ENCODE measurements around the gene MEIS3.

MEIS3 gene

DNA sequence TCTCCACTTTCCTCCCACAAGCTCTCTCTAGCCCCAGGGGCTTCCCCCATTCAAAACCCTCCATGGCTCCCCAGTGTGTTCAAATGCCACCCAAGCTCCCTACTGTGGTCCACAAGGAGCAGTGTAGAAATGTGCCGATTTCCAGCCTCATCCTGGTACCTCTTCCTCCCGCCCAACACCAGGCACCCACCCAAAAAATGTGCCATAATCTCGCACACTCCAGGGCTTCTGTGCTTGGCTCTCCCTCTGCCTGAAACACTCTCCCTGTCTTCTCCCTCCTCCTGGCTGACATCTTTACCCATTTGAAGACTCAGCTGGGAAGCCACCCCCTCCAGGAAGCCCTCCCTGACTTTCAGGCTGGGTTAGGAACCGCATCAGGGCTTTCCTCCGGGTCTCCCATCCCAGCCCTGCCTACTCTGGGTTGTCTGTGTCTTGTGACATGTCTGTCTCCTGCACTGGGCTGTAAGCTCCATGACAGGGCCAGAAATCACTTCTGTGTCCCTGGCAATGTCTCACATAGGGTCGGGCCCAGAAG lies 16.6 kb upstream of the MEIS3 start:
- in situ Hi-C loops (cut with MboI; ENCODE audit: low sequenced_read_pairs): loop anchor here (10.0 kb wide), 1 partner anchor 269 kb away; no protein-coding TSS in a partner anchor

DNA sequence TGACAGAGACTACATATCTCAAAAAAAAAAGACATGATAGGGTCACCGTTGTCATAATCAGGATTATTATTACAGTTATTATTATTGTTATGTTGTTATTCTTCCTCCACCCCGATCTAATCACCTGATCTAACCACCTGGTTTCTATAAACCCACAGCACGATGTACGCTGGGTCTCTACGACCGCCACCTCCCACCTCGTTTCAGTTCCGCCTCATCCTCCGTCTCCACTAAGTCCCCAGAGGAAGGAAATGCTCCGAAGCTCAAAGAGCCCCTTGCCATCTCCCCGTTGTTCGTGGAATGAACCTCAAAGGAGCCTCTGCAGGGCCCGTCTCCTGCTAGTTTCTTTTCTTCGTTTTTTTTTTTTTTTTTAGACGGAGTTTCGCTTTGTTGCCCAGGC lies 15.9 kb upstream of the MEIS3 start:
- in situ Hi-C loops (cut with MboI; ENCODE audit: low sequenced_read_pairs): loop anchor here (10.0 kb wide), 1 partner anchor 270 kb away; no protein-coding TSS in a partner anchor

DNA sequence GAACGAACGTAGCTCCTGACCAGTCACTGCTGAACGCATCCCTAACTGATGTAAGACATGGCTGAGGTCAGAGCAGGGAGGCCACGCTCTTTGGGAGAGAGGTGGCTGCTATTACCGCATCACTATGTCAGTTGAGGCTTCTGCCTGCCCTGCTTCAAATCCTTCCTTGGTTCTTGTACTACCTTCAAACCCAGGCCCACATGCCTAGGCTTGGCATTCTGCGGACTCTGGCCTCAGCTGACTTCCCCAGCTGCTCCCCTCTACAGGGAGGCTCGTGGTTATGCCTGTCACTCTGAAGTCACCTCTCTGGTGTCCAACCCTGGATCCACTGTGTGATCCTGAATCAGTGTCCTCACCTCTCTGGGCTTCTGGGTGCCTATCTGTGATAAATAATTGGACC lies 14.8 kb upstream of the MEIS3 start:
- in situ Hi-C loops (cut with MboI; ENCODE audit: low sequenced_read_pairs): loop anchor here (10.0 kb wide), 1 partner anchor 271 kb away; no protein-coding TSS in a partner anchor

DNA sequence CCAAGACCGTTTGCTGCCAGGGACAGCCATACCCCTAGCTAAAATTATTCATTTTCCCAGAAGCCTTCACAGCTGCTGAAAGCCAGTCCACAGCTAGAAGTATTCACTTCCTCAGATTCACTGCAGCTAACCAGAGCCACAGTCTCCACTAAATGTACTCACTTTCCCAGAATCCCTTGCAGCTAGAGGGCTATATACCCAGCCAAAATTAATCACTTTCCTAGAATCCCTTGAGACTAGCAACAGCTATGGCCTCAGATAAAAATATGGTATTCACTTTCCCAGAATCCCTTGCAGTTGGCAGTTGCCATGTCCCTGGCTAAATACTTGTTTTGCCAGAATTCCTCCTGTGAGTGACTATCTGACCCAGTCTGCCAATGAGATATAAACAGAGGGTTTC lies 13.8 kb upstream of the MEIS3 start:
- in situ Hi-C loops (cut with MboI; ENCODE audit: low sequenced_read_pairs): loop anchor here (10.0 kb wide), 1 partner anchor 272 kb away; no protein-coding TSS in a partner anchor

DNA sequence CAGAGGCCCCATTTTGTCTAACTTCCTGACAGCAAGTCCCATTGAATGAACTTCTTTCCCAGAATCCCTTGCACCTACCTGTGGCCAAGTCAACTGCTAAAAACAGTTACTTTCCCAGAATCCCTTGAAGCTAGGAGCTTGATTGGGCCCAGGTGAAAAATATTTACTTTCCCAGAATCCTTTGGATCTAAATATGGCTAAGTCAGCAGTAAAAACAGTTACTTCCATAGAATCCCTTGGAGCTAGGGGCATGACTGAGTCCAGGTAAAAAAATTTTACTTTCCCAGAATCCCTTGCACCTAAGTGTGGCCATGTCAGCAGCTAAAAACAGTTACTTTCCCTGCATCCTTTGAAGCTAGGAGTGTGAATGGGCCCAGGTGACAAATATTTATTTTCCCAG lies 13.2 kb upstream of the MEIS3 start:
- in situ Hi-C loops (cut with MboI; ENCODE audit: low sequenced_read_pairs): loop anchor here (10.0 kb wide), 1 partner anchor 272 kb away; no protein-coding TSS in a partner anchor

DNA sequence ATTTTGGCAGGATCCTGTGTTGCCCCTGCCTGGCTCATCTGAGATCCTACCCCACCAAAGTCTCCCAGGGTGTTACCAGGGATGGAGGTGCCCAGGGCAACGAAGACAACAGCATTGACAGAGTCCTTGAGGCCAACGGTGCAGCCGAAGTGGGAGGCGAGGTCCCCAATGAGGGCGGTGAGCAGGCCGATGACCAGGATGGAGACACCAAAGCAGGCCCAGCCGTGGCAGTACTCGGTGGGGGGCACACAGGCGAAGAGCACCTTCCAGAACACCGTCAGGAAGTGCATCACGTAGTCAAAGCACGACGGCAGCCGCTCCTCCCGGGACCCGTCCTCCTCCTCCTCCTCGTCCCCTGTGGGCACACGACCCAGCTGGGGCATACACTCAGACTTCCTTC lies 12.8 kb upstream of the MEIS3 start:
- in situ Hi-C loops (cut with MboI; ENCODE audit: low sequenced_read_pairs): loop anchor here (10.0 kb wide), 1 partner anchor 273 kb away; no protein-coding TSS in a partner anchor

DNA sequence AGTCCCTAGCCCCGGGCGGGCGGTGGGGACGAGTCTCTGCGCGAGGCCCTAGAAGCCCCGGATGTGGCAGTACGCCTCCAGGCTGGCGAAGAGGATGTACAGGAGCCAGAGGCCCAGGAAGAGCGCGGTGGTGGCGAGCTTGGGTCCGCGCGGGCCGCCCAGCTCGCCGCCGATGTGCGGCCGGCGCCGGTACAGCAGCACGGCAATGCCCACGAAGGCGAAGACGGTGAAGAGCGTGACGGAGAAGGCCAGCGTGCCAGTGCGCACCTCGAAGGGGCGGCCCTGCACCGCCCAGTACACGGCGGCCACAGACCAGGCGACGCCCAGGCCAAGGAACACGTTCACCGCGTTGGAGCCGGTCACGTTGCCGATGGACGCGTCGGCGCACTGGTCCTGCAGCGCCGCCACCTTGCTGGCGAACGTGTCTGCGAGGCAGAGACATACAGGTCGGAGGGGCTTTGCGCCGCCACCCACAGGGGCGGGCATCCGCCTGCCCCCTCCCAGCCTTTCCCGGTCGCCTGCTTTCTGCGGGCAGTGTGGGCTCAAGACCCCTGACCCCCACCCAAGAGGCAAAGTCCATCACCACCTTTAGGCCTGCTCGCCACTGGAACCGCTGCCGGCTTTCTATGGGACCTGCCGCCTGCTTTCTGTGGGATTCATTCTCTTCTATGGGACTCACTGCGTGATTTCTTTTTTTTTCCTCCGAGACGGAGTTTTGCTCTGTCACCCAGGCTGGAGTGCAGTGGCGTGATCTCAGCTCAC lies 10.9 kb upstream of the MEIS3 start:
- in situ Hi-C loops (cut with MboI; ENCODE audit: low sequenced_read_pairs): loop anchor here (10.0 kb wide), 1 partner anchor 275 kb away; no protein-coding TSS in a partner anchor

DNA sequence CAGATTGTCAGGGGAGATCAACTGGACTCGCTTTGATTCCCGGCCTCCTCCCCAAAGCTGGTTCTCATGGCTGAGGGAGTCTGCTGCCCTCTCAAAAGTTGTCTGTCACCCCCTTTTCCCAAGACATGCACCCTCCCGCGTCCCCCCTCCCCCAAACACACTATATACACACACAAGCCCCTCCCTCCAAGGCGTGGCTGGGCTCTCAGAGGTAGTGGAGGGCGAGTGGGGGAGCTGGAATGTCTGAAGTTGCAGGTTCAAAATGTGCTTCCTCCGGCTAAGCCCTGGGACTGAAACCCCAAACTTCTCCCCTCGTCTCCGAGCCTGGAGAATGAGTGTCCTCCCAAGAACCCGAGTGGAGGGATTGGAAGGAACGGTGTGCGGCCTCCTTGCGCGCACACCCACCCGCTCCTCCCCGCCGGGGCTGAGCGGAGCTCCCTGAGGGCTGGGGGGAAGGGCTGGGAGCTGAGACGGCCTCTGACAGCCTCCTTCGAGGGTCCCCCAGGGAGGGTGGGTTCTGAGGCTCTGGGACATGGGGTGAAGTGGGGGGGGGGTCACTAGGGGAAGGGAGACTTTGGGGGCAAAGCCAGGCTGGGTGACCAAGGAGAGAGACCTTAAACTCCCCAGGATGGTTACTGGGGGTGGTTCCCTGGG lies 9.9 kb upstream of the MEIS3 start:
- in situ Hi-C loops (cut with MboI; ENCODE audit: low sequenced_read_pairs): no loop called here

DNA sequence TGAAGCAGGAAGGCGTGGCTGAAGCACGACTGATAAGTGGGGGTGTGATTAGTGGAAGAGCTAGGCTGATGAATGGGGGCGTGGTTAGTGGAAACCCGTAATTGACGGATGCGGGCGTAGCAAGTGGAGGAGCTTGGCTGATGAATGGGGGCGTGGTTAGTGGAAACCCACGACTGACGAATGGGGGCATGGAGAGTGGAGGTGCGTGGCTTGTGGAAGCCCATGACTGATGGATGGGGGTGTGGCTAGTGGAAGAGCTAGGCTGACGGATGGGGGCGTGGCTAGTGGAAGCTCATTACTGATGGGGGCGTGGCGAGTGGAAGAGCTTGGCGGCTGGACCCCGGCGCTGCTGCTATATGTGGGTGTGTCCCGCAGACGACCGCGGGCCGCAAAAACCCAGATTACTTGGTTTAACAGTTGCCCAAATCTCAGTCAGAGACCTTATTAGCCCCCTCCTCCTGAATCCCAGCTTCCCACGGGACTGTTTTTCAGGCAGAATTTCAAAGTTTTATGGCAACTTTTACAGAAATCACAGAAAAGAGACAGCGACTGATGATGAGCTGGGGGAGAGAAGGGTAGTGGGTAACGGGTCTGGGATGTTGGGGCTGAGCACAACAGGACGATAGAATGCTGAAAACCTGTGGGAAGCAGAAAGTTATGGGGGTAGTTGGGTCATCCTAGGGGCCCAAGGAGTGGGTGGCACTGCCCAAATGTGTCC lies 9.0 kb upstream of the MEIS3 start:
- in situ Hi-C loops (cut with MboI; ENCODE audit: low sequenced_read_pairs): no loop called here

DNA sequence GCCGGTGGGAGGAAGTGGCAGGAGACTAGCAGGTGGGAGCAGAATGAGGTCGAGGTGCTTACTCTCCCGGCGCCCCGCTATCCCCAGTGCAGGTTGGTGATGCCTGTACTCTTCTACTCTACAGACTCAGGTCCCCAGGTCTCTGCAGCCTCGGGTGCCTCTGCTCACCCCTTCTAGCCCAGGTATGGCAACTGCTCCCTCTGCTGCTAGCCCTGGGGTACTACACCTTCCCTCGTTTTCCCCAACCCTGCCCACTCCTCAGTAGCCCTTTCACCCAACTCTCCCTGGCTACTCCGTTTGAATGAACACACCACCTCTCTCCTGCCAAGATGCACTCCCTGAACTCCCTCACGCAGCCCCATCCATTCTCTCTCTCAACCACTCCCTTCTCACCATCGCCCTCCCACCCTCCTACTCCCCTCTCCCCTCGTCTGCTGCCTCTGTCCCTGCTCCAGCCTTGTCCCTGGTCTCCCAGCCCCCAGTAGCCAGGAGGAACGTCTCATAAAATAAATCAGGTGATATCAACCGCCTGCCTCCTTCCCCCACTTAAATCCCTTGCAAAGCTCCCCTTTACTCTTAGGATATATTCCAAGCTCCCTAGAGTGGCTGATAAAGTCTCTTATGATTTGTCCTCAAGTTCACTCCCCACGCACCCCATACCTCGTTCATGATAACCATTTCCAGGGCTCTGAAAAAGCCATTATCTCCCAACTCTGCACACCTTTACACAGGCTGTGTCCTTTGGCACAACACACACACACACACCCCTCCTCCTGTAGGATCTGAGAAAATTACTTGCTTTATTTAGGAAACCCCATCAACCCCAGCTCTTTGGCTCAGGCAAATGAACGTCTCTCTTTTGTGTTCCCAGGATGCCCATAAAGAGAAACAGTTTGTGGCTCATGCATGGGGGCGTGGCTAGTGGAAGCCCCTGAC lies 8.2 kb upstream of the MEIS3 start:
- in situ Hi-C loops (cut with MboI; ENCODE audit: low sequenced_read_pairs): no loop called here

DNA sequence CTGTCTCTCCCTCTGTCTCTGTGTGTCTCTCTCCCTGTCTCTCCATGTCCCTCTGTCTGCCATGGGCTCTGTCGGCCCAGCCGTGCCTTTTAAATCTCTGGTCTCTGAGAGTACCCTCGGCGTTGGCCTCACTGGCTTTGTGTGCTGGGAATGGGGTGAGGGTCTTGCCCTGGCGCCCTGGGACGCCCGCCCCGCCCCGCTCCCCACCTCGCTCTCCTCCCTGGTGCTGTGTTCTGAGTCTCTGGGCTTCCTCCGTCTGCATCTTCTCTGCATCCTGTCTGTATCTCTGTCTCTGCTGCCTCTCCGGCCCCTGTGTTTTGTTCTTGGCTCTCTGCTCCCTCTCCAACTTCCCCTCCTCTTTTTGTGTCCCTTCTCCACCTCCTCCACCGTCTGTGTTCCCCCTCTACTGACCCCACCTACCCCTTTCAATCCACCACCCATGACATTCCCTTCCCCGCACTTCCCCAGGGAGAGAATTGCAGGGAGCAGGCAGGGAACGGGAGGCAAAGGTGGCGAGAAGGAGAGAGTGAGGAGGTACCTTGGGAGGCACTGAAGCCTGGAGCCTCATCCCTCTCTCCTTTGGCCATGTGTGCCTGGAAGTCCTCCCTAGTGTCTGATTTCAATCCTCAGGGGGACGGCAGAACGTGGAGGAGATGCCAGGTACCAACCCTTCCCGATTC lies 4.0 kb upstream of the MEIS3 start:
- in situ Hi-C loops (cut with MboI; ENCODE audit: low sequenced_read_pairs): no loop called here

DNA sequence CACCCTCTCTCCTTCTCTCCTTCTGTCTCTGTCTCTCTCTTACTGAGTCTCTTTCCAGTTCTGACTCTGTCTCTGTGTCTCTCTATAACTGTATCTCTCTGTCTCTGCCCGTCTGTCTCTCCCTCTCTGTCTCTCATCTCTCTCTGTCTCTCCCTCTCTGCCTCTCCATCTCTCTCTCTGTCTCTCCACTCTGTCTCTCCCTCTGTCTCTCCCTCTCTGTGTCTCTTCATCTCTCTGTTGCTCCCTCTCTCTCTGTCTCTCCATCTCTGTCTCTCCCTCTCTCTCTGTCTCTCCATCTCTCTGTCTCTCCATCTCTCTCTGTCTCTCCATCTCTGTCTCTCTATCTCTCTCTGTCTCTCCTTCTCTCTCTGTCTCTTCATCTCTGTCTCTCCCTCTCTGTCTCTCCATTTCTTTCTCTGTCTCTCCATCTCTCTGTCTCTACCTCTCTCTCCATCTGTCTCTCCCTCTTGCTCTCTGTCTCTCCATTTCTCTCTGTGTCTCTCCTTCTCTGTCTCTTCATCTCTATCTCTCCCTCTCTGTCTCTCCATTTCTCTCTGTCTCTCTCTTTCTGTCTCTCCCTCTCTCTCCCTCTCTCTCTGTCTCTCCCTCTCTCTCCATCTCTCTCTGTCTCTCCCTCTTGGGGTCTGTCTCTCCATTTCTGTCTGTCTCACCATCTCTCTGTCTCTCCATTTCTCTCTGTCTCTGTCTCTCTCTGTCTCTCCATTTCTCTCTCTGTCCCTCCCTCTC lies 3.3 kb upstream of the MEIS3 start:
- in situ Hi-C loops (cut with MboI; ENCODE audit: low sequenced_read_pairs): no loop called here

DNA sequence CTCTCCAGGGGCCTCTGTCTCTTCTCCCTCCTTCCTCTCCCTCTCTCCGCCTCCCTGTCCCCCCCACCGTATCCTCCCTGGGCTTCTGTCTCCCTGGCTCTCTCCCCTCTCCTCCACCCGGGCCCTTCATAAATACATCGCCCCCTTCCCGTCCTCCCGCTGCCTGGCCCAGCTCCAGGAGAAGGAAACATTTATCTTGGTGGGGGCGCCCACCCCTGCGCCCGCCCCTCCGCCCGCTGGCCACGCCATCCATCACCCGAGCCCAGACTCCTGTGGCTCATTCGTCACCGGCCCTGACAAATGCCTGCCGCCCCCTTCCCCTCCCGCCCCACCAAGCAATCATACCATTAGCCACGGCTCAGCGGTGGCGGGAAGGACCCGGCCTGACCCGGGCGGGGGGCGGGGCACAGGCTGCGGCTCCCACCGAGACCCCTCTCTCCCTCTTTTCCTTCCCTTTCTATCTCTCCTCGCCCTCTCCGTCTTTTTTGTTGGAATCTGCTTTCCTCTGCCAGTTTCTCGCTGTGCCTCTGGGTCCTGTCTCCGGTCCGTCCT lies 2.6 kb upstream of the MEIS3 start:
- in situ Hi-C loops (cut with MboI; ENCODE audit: low sequenced_read_pairs): no loop called here

DNA sequence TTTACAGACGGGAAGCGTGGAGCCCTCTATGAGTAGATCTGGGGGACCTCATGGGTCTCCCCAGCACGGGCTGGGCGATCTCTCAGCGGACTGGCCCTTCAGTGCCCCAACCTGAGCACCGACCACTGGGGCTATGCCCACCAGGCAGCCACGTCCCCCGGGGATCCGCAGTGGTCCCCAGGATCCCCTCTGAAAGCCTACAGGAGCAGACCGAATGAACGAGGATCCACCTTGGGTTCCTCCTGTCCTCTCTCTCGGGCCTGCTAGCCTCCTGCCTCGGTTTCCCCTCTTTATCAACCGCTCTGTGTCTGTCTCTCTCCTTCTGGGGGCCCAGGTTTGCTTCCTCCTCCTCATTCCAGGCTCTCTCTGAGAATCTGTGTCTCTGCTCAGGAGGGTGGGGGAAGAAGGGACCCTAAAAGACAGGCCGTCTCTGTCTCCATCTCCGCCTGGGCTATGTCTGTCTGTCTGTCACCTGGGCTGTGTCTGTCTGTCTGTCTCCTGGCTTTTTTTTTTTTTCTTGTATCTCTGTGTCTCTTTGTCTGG lies 2.0 kb upstream of the MEIS3 start:
- in situ Hi-C loops (cut with MboI; ENCODE audit: low sequenced_read_pairs): no loop called here

DNA sequence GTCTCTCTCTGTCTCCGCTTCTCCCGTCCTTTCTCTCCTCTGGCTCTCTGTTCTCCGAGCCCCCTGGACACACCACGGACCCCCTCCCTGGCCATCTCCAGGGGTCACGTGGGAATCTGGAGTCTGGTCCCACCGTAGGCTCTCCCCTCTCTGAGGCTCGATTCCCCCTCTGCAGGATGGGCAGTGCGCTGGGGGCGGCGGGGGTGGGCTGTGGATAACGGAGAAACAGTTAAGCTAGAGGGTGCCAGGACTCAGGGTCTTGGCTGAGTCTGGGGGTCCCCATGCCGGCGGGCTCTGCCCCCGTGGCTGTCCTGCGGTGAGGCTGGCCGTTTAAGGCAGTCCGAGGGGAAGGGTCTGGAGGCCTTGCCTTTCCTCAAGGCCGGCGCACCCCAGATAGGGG lies 462 bp upstream of the MEIS3 start:
- in situ Hi-C loops (cut with MboI; ENCODE audit: low sequenced_read_pairs): no loop called here

DNA sequence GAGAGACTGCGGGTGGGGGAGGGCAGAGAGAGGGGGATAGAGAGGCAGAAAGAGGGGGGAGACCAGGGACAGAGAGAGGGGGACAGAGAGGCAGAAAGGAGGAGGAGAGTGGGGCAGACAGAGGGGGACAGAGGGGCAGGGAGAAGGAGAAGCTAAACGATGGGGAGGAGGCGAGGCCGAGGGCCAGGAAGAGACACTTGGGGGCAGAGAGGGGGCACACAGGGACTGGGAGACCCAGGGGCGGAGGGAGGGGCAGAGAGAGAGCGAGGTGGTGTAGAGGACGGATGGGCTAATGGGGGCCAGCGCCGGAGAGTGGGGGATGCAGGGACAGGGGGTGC lies 666 bp downstream of the MEIS3 start:
- in situ Hi-C loops (cut with MboI; ENCODE audit: low sequenced_read_pairs): no loop called here

DNA sequence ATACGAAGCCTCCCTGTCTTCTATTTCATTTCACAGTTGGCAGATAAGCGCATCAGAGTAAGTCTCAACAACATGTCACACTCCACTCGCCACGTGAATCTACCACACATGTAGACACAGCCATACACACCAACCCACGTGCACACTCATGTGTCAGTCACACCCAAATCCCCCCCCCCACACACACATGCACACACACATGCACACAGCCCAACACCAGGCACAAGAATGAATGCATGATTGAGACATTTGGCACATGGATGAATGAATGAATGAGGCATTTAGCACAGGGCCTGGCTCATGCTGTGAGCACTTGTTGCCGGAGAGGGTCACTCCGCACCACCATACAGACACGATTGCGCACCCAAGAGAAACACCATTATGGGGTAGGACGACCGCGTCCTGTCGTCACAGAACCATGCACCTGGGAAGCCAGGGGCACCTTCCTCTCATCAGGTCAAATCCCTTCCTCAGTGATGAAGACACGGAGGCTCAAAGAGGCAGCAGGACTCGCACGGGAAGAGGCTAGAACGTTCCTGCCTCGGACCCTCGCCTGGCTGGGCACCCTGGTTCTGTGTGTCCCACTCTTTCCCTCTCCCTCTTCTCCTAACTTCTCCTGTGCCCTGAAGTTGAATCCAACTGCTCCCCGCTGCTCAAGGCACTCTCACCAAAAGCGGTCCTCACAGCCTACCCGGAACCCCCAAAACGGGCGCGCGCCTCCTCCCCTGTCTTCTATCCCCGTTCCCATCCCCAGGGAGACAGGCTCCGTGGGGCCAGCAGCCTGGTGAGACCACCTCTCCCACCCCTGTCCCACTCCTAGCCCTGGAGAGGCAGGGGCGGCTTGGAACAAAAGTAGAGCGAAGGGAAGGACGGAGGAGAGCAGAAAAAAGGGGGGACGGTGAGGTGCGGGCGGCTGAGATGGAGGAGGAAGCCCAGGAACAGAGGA lies 1.3 kb downstream of the MEIS3 start:
- in situ Hi-C loops (cut with MboI; ENCODE audit: low sequenced_read_pairs): no loop called here
